ENCODE data around the gene TMEM183A. TPM values are rescaled to one million over a fixed set of nuclear protein-coding genes. Genes with fewer than 3 reads are reported as not detected.

The TMEM183A gene
- total and polyA plus RNA-seq, 9 of the 15 experiments (the other 6 are each of a cell fraction or from before 2014, with no cell fraction given) = 23.4 to 190 (median 124) TPM

DNA sequence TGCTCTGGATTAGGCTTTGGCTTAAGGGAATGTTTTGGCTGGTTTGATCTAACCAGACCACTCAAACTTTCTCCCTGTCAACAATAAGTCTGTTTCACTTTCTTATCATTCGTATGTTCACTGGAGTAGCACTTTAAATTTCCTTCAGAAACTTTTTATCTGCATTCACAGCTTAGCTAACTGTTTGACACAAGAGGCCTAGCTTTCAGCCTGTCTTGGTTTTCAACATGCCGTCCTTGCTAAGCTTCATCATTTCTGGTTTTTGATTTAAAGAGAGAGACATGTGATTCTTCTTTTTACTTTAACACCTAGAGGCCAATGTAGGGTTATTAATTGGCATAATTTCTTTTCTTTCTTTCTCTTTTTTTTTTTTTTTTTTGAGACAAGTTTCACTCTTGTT is 25.2 kb upstream of the TMEM183A start:
- Histone ChIP-seq H3K79me2 (ENCODE audit: control insufficient read depth, insufficient read depth, low read length) (no peaks in the 10 kb centered on the region), H3K9ac (ENCODE audit: insufficient read depth in 1 of 2, low read depth in 2 of 2, low read length in 2 of 2) (no peak overlapping the region), H3K4me1 (replicated peaks in 1 of 2; ENCODE audit: control insufficient read depth in 2 of 2, insufficient read depth in 2 of 2, low read length in 2 of 2) (peaks cover 0 to 7% of the 10 kb centered on the region in 2 experiments; a peak in 3 of 5 replicates), H3K36me3 (ENCODE audit: control insufficient read depth, insufficient read depth, low read length) (no peaks in the 10 kb centered on the region), H3K9me3 (replicated peaks; ENCODE audit: control insufficient read depth, insufficient read depth, low read depth, low read length) (no peaks in the 10 kb centered on the region), H3K27ac (ENCODE audit: extremely low read depth, low read depth, low read length) (peak overlapping the region; percentile 14; the same call in 1 of the 3 replicates), H3K4me2 (ENCODE audit: insufficient read depth, low read length) (no peak overlapping the region), H3K4me3 (no peak overlapping the region), H3K27me3 (ENCODE audit: control insufficient read depth in 2 of 2, insufficient read depth in 2 of 2, low read length in 2 of 2) (peaks cover 0 to 4% of the 10 kb centered on the region in 2 experiments; a peak in 1 of 5 replicates), H4K20me1 (replicated peaks; ENCODE audit: control insufficient read depth, insufficient read depth, low read length) (no peaks in the 10 kb centered on the region), H3K9me1 (ENCODE audit: control insufficient read depth, insufficient read depth, low read length) (no peaks in the 10 kb centered on the region), H2AFZ (ENCODE audit: low read depth, low read length) (peak overlapping the region; percentile 38)
- ChIA-PET POLR2A (interaction anchor here (0.8 to 1.7 kb wide), 7 partner anchors 10 to 45 kb away, joined by 3 to 10 read pairs (median 5); no protein-coding TSS in a partner anchor), CTCF (ENCODE audit: low intra/inter-chr PET ratio) (interaction anchor here (0.6 to 0.9 kb wide), 2 partner anchors 13 to 169 kb away, joined by 3 read pairs; no protein-coding TSS in a partner anchor)
- WGBS (ENCODE audit: insufficient coverage, low coverage, missing lambda C conversion rate) = 5% methylated on average over 2 of the region's 2 CpGs
- ATAC-seq (peak; percentile 87), DNase-seq (ENCODE audit: extremely low read depth in 1 of 4, low spot score in 3 of 4) (peak in 2 of 4 experiments; percentile 7 to 61), FAIRE-seq (peak; percentile 72)
- BruUV-seq (replicated peaks) = no TSS peak
- intact Hi-C loops (cut with micrococcal nuclease) (no loop called here), in situ Hi-C loops (cut with MboI) (no loop called here)
- TF ChIP-seq, protein P1, sequence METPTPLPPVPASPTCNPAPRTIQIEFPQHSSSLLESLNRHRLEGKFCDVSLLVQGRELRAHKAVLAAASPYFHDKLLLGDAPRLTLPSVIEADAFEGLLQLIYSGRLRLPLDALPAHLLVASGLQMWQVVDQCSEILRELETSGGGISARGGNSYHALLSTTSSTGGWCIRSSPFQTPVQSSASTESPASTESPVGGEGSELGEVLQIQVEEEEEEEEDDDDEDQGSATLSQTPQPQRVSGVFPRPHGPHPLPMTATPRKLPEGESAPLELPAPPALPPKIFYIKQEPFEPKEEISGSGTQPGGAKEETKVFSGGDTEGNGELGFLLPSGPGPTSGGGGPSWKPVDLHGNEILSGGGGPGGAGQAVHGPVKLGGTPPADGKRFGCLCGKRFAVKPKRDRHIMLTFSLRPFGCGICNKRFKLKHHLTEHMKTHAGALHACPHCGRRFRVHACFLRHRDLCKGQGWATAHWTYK (CRISPR knock-in tag; IDR thresholded peaks at IDR 0.05) = no peak
- no peak for TF ChIP-seq ETS2 (tag; IDR thresholded peaks at IDR 0.05; ENCODE audit: borderline replicate concordance, poor library complexity, severe bottlenecking)
- TF ChIP-seq, protein P2, sequence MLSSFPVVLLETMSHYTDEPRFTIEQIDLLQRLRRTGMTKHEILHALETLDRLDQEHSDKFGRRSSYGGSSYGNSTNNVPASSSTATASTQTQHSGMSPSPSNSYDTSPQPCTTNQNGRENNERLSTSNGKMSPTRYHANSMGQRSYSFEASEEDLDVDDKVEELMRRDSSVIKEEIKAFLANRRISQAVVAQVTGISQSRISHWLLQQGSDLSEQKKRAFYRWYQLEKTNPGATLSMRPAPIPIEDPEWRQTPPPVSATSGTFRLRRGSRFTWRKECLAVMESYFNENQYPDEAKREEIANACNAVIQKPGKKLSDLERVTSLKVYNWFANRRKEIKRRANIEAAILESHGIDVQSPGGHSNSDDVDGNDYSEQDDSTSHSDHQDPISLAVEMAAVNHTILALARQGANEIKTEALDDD (IDR thresholded peaks at IDR 0.05) = 0 out of 2 replicates have a peak, but pooled peaks have one; percentile 52
- no peak for TF ChIP-seq POLR2AphosphoS2 (IDR thresholded peaks at IDR 0.05; ENCODE audit: low read length)
- TF ChIP-seq BMI1 (IDR thresholded peaks at IDR 0.05; ENCODE audit: low read length) = no peak
- TF ChIP-seq, protein P3, sequence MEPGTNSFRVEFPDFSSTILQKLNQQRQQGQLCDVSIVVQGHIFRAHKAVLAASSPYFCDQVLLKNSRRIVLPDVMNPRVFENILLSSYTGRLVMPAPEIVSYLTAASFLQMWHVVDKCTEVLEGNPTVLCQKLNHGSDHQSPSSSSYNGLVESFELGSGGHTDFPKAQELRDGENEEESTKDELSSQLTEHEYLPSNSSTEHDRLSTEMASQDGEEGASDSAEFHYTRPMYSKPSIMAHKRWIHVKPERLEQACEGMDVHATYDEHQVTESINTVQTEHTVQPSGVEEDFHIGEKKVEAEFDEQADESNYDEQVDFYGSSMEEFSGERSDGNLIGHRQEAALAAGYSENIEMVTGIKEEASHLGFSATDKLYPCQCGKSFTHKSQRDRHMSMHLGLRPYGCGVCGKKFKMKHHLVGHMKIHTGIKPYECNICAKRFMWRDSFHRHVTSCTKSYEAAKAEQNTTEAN (CRISPR knock-in tag; IDR thresholded peaks at IDR 0.05) = no peak
- peak; percentile 51; the same call in 1 of the 2 replicates for TF ChIP-seq LEF1 (IDR thresholded peaks at IDR 0.05)
- peak; percentile 46; the same call in 1 of the 2 replicates for TF ChIP-seq PHB2 (IDR thresholded peaks at IDR 0.05; ENCODE audit: low read depth)
- 0 out of 2 replicates have a peak, but pooled peaks have one; percentile 20 for TF ChIP-seq ZNF354B (CRISPR knock-in tag; IDR thresholded peaks at IDR 0.05)
- no peak for TF ChIP-seq ZNF12 (CRISPR knock-in tag; IDR thresholded peaks at IDR 0.05)
- peak; percentile 77 for TF ChIP-seq CBFA2T2 (conservative IDR thresholded peaks at IDR 0.05)
- peak; percentile 12; the same call in 1 of the 2 replicates for TF ChIP-seq GATA2 (CRISPR knock-in tag; IDR thresholded peaks at IDR 0.05)
- 0 out of 2 replicates have a peak, but pooled peaks have one; percentile 50 for TF ChIP-seq NBN (IDR thresholded peaks at IDR 0.05; ENCODE audit: low read depth)
- TF ChIP-seq ARNT (IDR thresholded peaks at IDR 0.05) = peak in 1 of 2 experiments; percentile 40; a peak in 1 of 4 replicates
- peak; percentile 87 for TF ChIP-seq ARID1B (IDR thresholded peaks at IDR 0.05)
- TF ChIP-seq, protein P4, sequence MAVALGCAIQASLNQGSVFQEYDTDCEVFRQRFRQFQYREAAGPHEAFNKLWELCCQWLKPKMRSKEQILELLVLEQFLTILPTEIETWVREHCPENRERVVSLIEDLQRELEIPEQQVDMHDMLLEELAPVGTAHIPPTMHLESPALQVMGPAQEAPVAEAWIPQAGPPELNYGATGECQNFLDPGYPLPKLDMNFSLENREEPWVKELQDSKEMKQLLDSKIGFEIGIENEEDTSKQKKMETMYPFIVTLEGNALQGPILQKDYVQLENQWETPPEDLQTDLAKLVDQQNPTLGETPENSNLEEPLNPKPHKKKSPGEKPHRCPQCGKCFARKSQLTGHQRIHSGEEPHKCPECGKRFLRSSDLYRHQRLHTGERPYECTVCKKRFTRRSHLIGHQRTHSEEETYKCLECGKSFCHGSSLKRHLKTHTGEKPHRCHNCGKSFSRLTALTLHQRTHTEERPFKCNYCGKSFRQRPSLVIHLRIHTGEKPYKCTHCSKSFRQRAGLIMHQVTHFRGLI (CRISPR knock-in tag; IDR thresholded peaks at IDR 0.05) = no peak
- TF ChIP-seq SMAD4 (CRISPR knock-in tag; conservative IDR thresholded peaks at IDR 0.05) = peak; percentile 59
- no peak for TF ChIP-seq GATAD2A (IDR thresholded peaks at IDR 0.05)
- TF ChIP-seq ELF2 (CRISPR knock-in tag; IDR thresholded peaks at IDR 0.05) = no peak
- no peak for TF ChIP-seq ZZZ3 (IDR thresholded peaks at IDR 0.05)
